Measurements from ENCODE around the gene CRTAC1. TPM values are rescaled to one million over a fixed set of nuclear protein-coding genes. Genes with fewer than 3 reads are reported as not detected.

CRTAC1 gene
- total RNA-seq, 1 donor from 2014 or later, result 0.66 TPM

DNA sequence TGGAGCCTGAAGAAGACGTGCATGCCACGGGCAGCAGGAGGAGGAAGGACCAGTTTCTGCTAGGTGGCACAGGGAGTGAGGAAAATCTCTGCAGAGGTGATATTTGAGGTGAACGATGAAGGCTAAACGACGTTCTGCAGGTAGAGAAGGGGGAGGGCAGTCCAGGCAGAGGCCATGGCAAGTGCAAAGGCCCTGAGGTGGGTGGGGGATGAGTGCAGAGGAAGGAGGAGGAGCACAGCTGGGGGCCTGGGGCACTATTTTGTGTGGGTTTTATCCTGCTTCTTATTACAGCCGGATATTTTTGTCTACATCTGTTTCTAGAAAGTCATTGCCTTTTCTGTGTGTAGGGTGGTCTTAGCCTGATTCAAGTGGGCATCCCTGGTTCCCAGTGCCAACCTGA, 123.2 kb downstream of the CRTAC1 start:
- FAIRE-seq (no peak), DNase-seq (ENCODE audit: low read depth) (no peak)
- H2AFZ ChIP-seq (ENCODE audit: low read depth, low read length), result no peak overlapping the region
- no peak for TF ChIP-seq EZH2 (IDR thresholded peaks at IDR 0.05; ENCODE audit: insufficient read depth, low read length)
- TF ChIP-seq, protein P1, sequence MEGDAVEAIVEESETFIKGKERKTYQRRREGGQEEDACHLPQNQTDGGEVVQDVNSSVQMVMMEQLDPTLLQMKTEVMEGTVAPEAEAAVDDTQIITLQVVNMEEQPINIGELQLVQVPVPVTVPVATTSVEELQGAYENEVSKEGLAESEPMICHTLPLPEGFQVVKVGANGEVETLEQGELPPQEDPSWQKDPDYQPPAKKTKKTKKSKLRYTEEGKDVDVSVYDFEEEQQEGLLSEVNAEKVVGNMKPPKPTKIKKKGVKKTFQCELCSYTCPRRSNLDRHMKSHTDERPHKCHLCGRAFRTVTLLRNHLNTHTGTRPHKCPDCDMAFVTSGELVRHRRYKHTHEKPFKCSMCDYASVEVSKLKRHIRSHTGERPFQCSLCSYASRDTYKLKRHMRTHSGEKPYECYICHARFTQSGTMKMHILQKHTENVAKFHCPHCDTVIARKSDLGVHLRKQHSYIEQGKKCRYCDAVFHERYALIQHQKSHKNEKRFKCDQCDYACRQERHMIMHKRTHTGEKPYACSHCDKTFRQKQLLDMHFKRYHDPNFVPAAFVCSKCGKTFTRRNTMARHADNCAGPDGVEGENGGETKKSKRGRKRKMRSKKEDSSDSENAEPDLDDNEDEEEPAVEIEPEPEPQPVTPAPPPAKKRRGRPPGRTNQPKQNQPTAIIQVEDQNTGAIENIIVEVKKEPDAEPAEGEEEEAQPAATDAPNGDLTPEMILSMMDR (IDR thresholded peaks at IDR 0.05; ENCODE audit: insufficient read depth, low read depth, low read length), result no peak
- H3K9me3 ChIP-seq (ENCODE audit: insufficient read depth, low read depth, low read length), result no peaks in the 10 kb centered on the region
- no peaks in the 10 kb centered on the region for H3K9me3 Mint-ChIP-seq (ENCODE audit: unreplicated experiment)
- H4K20me1 ChIP-seq (ENCODE audit: insufficient read depth, low read length), result no peaks in the 10 kb centered on the region
- H3K79me2 ChIP-seq (ENCODE audit: insufficient read depth, low read length), result no peaks in the 10 kb centered on the region
- H3K27ac ChIP-seq (ENCODE audit: low read depth, low read length), result no peak overlapping the region
- H3K27ac Mint-ChIP-seq (ENCODE audit: unreplicated experiment), result no peak overlapping the region
- H3K4me2 ChIP-seq (ENCODE audit: low read length), result no peak overlapping the region
- H3K4me3 Mint-ChIP-seq (ENCODE audit: unreplicated experiment), result no peak overlapping the region
- H3K27me3 Mint-ChIP-seq (ENCODE audit: low read depth, unreplicated experiment), result peaks cover 45% of the 10 kb centered on the region
- peaks cover 4% of the 10 kb centered on the region for H3K27me3 ChIP-seq (ENCODE audit: insufficient read depth, low read length)
- no peak overlapping the region for H3K9ac ChIP-seq (ENCODE audit: low read length)
- no peaks in the 10 kb centered on the region for H3K36me3 Mint-ChIP-seq (ENCODE audit: low read depth, unreplicated experiment)
- no peaks in the 10 kb centered on the region for H3K4me1 ChIP-seq (ENCODE audit: insufficient read depth, low read length)
- H3K4me1 Mint-ChIP-seq (ENCODE audit: low read depth, unreplicated experiment), result peaks cover 6% of the 10 kb centered on the region
- no peak overlapping the region for H3K4me3 ChIP-seq (ENCODE audit: insufficient read depth, low read depth, low read length)
- H3K36me3 ChIP-seq (ENCODE audit: insufficient read depth, low read length), result no peaks in the 10 kb centered on the region

DNA sequence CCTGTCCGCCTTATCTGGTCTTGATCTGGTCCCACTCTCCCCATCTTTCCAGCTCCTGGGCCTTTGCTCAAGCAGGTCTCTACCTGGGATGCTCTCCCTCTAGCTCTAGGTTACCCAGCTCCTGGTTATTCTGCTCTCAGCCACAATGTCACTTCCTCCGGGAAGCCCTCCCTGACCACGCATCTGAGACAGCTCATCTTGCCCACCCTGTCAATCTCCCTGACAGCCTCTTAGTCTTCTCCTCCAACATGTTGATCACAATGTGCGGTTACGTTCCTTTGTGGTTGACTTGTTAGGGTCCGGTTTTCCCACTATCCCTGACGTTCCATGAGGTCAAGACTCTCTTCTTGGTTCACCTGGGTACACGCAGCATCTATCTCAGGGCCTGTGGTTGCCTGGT, 125.1 kb downstream of the CRTAC1 start:
- no peak overlapping the region for H3K27ac Mint-ChIP-seq (ENCODE audit: unreplicated experiment)
- FAIRE-seq (no peak), DNase-seq (ENCODE audit: low read depth) (no peak)
- Histone ChIP-seq H3K9me3 (ENCODE audit: insufficient read depth, low read depth, low read length) (no peaks in the 10 kb centered on the region), H4K20me1 (ENCODE audit: insufficient read depth, low read length) (no peaks in the 10 kb centered on the region), H3K79me2 (ENCODE audit: insufficient read depth, low read length) (no peaks in the 10 kb centered on the region), H3K27me3 (ENCODE audit: insufficient read depth, low read length) (no peaks in the 10 kb centered on the region), H3K4me3 (ENCODE audit: insufficient read depth, low read depth, low read length) (no peak overlapping the region), H3K27ac (ENCODE audit: low read depth, low read length) (no peak overlapping the region), H3K4me2 (ENCODE audit: low read length) (no peak overlapping the region), H3K36me3 (ENCODE audit: insufficient read depth, low read length) (no peaks in the 10 kb centered on the region), H3K4me1 (ENCODE audit: insufficient read depth, low read length) (no peaks in the 10 kb centered on the region), H3K9ac (ENCODE audit: low read length) (no peak overlapping the region), H2AFZ (ENCODE audit: low read depth, low read length) (no peak overlapping the region)
- H3K4me3 Mint-ChIP-seq (ENCODE audit: unreplicated experiment), result no peak overlapping the region
- peaks cover 3% of the 10 kb centered on the region for H3K9me3 Mint-ChIP-seq (ENCODE audit: unreplicated experiment)
- H3K27me3 Mint-ChIP-seq (ENCODE audit: low read depth, unreplicated experiment), result peaks cover 40% of the 10 kb centered on the region
- H3K36me3 Mint-ChIP-seq (ENCODE audit: low read depth, unreplicated experiment), result no peaks in the 10 kb centered on the region
- TF ChIP-seq, protein P1 (IDR thresholded peaks at IDR 0.05; ENCODE audit: insufficient read depth, low read depth, low read length), result no peak
- TF ChIP-seq EZH2 (IDR thresholded peaks at IDR 0.05; ENCODE audit: insufficient read depth, low read length), result no peak
- H3K4me1 Mint-ChIP-seq (ENCODE audit: low read depth, unreplicated experiment), result peaks cover 6% of the 10 kb centered on the region

GRCh38 chr10:97904576-97904975, 125.8 kb downstream of the CRTAC1 start:
- Histone ChIP-seq H3K4me2 (ENCODE audit: low read length) (no peak overlapping the region), H3K36me3 (ENCODE audit: insufficient read depth, low read length) (no peaks in the 10 kb centered on the region), H3K79me2 (ENCODE audit: insufficient read depth, low read length) (no peaks in the 10 kb centered on the region), H3K9me3 (ENCODE audit: insufficient read depth, low read depth, low read length) (no peaks in the 10 kb centered on the region), H3K27me3 (ENCODE audit: insufficient read depth, low read length) (no peaks in the 10 kb centered on the region), H2AFZ (ENCODE audit: low read depth, low read length) (no peak overlapping the region), H3K27ac (ENCODE audit: low read depth, low read length) (no peak overlapping the region), H3K9ac (ENCODE audit: low read length) (no peak overlapping the region), H3K4me1 (ENCODE audit: insufficient read depth, low read length) (no peaks in the 10 kb centered on the region), H3K4me3 (ENCODE audit: insufficient read depth, low read depth, low read length) (no peak overlapping the region), H4K20me1 (ENCODE audit: insufficient read depth, low read length) (no peaks in the 10 kb centered on the region)
- peaks cover 6% of the 10 kb centered on the region for H3K4me1 Mint-ChIP-seq (ENCODE audit: low read depth, unreplicated experiment)
- no peak for TF ChIP-seq EZH2 (IDR thresholded peaks at IDR 0.05; ENCODE audit: insufficient read depth, low read length)
- TF ChIP-seq, protein P1 (IDR thresholded peaks at IDR 0.05; ENCODE audit: insufficient read depth, low read depth, low read length), result no peak
- no peak for DNase-seq (ENCODE audit: low read depth)
- H3K9me3 Mint-ChIP-seq (ENCODE audit: unreplicated experiment), result peaks cover 3% of the 10 kb centered on the region
- no peak for FAIRE-seq
- no peak overlapping the region for H3K4me3 Mint-ChIP-seq (ENCODE audit: unreplicated experiment)
- no peaks in the 10 kb centered on the region for H3K36me3 Mint-ChIP-seq (ENCODE audit: low read depth, unreplicated experiment)
- H3K27me3 Mint-ChIP-seq (ENCODE audit: low read depth, unreplicated experiment), result peaks cover 37% of the 10 kb centered on the region
- no peak overlapping the region for H3K27ac Mint-ChIP-seq (ENCODE audit: unreplicated experiment)

Measured in astrocyte (in vitro differentiated cells and primary cell).